ENCODE results near the gene LRBA.
"Not testable (repeated sequence)": the region's sequence is repeated elsewhere in the genome, so short reads cannot be mapped to it uniquely, and the experiment has no call there.

Gene LRBA

GRCh38 chr4:150658258-150658657 is 356.8 kb downstream of the LRBA start:
- not testable (repeated sequence) for DNase-seq

GRCh38 chr4:150656891-150657290 is 358.2 kb downstream of the LRBA start:
- no peak for DNase-seq

- DNase-seq: no peak
Measured at GRCh38 chr4:150650751-150651150, 364.3 kb downstream of the LRBA start.

GRCh38 chr4:150648123-150648522 is 367.0 kb downstream of the LRBA start:
- no peak for DNase-seq

GRCh38 chr4:150647008-150647407 is 368.1 kb downstream of the LRBA start:
- DNase-seq: no peak

GRCh38 chr4:150641612-150642011 is 373.5 kb downstream of the LRBA start:
- no peak for DNase-seq

GRCh38 chr4:150632639-150633038 is 382.4 kb downstream of the LRBA start:
- no peak for DNase-seq

GRCh38 chr4:150628073-150628472 is 387.0 kb downstream of the LRBA start:
- DNase-seq: no peak

- DNase-seq: no peak
Measured at GRCh38 chr4:150625033-150625432, 390.1 kb downstream of the LRBA start.

- DNase-seq: no peak
Measured at GRCh38 chr4:150624055-150624454, 391.0 kb downstream of the LRBA start.

GRCh38 chr4:150619042-150619441 is 396.0 kb downstream of the LRBA start:
- no peak for DNase-seq

- DNase-seq: no peak
Measured at GRCh38 chr4:150609131-150609530, 406.0 kb downstream of the LRBA start.

- DNase-seq: no peak
Measured at GRCh38 chr4:150600812-150601445, 414.2 kb downstream of the LRBA start.

GRCh38 chr4:150599547-150599946 is 415.5 kb downstream of the LRBA start:
- no peak for DNase-seq

- no peak for DNase-seq
Measured at GRCh38 chr4:150598909-150599308, 416.2 kb downstream of the LRBA start.

GRCh38 chr4:150593996-150594395 is 421.1 kb downstream of the LRBA start:
- no peak for DNase-seq

- DNase-seq: no peak
Measured at GRCh38 chr4:150591904-150592303, 423.2 kb downstream of the LRBA start.

- no peak for DNase-seq
Measured at GRCh38 chr4:150591406-150591805, 423.7 kb downstream of the LRBA start.

GRCh38 chr4:150590631-150591030 is 424.5 kb downstream of the LRBA start:
- no peak for DNase-seq

- no peak for DNase-seq
Measured at GRCh38 chr4:150589157-150589556, 425.9 kb downstream of the LRBA start.

- DNase-seq: no peak
Measured at GRCh38 chr4:150588316-150588715, 426.8 kb downstream of the LRBA start.

- DNase-seq: no peak
Measured at GRCh38 chr4:150586162-150586810, 428.8 kb downstream of the LRBA start.

- DNase-seq: no peak
Measured at GRCh38 chr4:150585611-150586010, 429.5 kb downstream of the LRBA start.

- no peak for DNase-seq
Measured at GRCh38 chr4:150584111-150584915, 430.8 kb downstream of the LRBA start.

All from CD4-positive, alpha-beta T cell treated with Interleukin-17A for 4 hours (primary cell).